Airway epithelial cell (primary cell): ENCODE results near the gene SOX2. TPM values are rescaled to one million over a fixed set of nuclear protein-coding genes. Genes with fewer than 3 reads are reported as not detected.

Source experiments
- total RNA-seq: library from RNA; depleted of rRNA; stranded (reverse); fragments of >200 nt; gene quantifications from 2 replicates; pipeline ENCODE4 v1.2.3, GENCODE V29; 2015

Gene SOX2
- 20.7 and 24.8 TPM in 2 replicates for total RNA-seq

GRCh38 chr3:181711325-181712135 is at the start of gene SOX2:
Gene SOX2 (plus strand): TSS chr3:181711925. CDS start chr3:181712361, 436 bp downstream.

